HG03175 (cell line): ENCODE measurements around the gene CNRIP1.

ENCODE experiments used
- ATAC-seq: cut with Tn5 transposase; IDR thresholded peaks from one replicate; pipeline ENCODE4 v1.9.1; 2021; ENCODE audit warnings: mild to moderate bottlenecking, moderate library complexity; ENCODE audit not compliant: unreplicated experiment

CNRIP1 gene

GRCh38 chr2:68293024-68293423 is 26.7 kb downstream of the CNRIP1 start:
- no peak for ATAC-seq

GRCh38 chr2:68292108-68292710 is 27.5 kb downstream of the CNRIP1 start:
- ATAC-seq: peak; percentile 73

GRCh38 chr2:68291314-68291713 is 28.4 kb downstream of the CNRIP1 start:
- ATAC-seq: no peak

GRCh38 chr2:68290901-68291300 is 28.8 kb downstream of the CNRIP1 start:
- no peak for ATAC-seq

- no peak for ATAC-seq
Measured at GRCh38 chr2:68287580-68288441, 31.9 kb downstream of the CNRIP1 start.

- ATAC-seq: no peak
Measured at GRCh38 chr2:68284896-68285295, 34.9 kb downstream of the CNRIP1 start.

GRCh38 chr2:68283419-68283812 is 36.3 kb downstream of the CNRIP1 start:
- ATAC-seq: no peak

GRCh38 chr2:68282811-68283418 is 36.8 kb downstream of the CNRIP1 start:
- ATAC-seq: peak; percentile 57

- ATAC-seq: no peak
Measured at GRCh38 chr2:68280796-68281195, 39.0 kb downstream of the CNRIP1 start.

GRCh38 chr2:68280348-68280747 is 39.4 kb downstream of the CNRIP1 start:
- no peak for ATAC-seq

- no peak for ATAC-seq
Measured at GRCh38 chr2:68279691-68280090, 40.1 kb downstream of the CNRIP1 start.

- ATAC-seq: no peak
Measured at GRCh38 chr2:68278169-68278568, 41.6 kb downstream of the CNRIP1 start.

- ATAC-seq: no peak
Measured at GRCh38 chr2:68274022-68274421, 45.7 kb downstream of the CNRIP1 start.

GRCh38 chr2:68272246-68272994 is 47.3 kb downstream of the CNRIP1 start:
- no peak for ATAC-seq

GRCh38 chr2:68266655-68267054 is 53.1 kb downstream of the CNRIP1 start:
- no peak for ATAC-seq

GRCh38 chr2:68263632-68264031 is 56.1 kb downstream of the CNRIP1 start:
- no peak for ATAC-seq

- ATAC-seq: no peak
Measured at GRCh38 chr2:68258851-68259250, 60.9 kb downstream of the CNRIP1 start.

GRCh38 chr2:68256093-68256450 is 63.7 kb downstream of the CNRIP1 start:
- no peak for ATAC-seq

- no peak for ATAC-seq
Measured at GRCh38 chr2:68253219-68254068, 66.3 kb downstream of the CNRIP1 start.

- peak; percentile 83 for ATAC-seq
Measured at GRCh38 chr2:68252400-68253218, 67.1 kb downstream of the CNRIP1 start, which contains the start of gene PPP3R1. Gene PPP3R1 (minus strand): TSS chr2:68252532. CDS start chr2:68252127, 405 bp downstream.
